Breast epithelium (tissue), 4 donors: ENCODE data around the gene CLDN34. TPM values are rescaled to one million over a fixed set of nuclear protein-coding genes. Genes with fewer than 3 reads are reported as not detected.

Source experiments
- DNase-seq, 2 donors: peaks; one replicate each; pipeline ENCODE4 v3.0.0-alpha.2; 2019; ENCODE audit warnings: low spot score in 2 of 2
- H3K27ac ChIP-seq, 2 donors: fragments of 200-600 bp; sonication (generic) in 1 of 2; one replicate each; pipeline ENCODE4 v1.5.1; 2016 to 2019; ENCODE audit warnings: mild to moderate bottlenecking in 1 of 2
- H3K27me3 ChIP-seq, 2 donors: fragments of 200-600 bp; sonication (generic) in 1 of 2; one replicate each; pipeline versions ENCODE4 v1.5.1 to v1.6.0; 2017 to 2019; ENCODE audit warnings: control low read depth in 1 of 2, mild to moderate bottlenecking in 1 of 2
- H3K36me3 ChIP-seq: fragments of 200-600 bp; one replicate; pipeline ENCODE4 v1.5.1; 2019
- H3K4me1 ChIP-seq, 2 donors: fragments of 200-600 bp; sonication (generic); one replicate each; pipeline ENCODE4 v1.5.1; 2016 to 2019; ENCODE audit warnings: control low read depth in 1 of 2
- H3K4me3 ChIP-seq, 3 donors: fragments of 200-600 bp; sonication (generic); 1 replicate in 2 of 3; 2 replicates in 1 of 3; pipeline ENCODE4 v1.5.1; 2016 to 2019; ENCODE audit warnings: mild to moderate bottlenecking in 3 of 3, moderate library complexity in 2 of 3
- H3K9me3 ChIP-seq, 2 donors: fragments of 200-600 bp; sonication (generic) in 1 of 2; one replicate each; pipeline ENCODE4 v1.5.1; 2016 to 2019; ENCODE audit warnings: control low read depth in 1 of 2
- POLR2A ChIP-seq: fragments of 450-650 bp; IDR thresholded peaks from one replicate; pipeline ENCODE4 v1.6.1; 2016; ENCODE audit warnings: antibody characterized with exemption, mild to moderate bottlenecking, moderate library complexity
- POLR2AphosphoS5 ChIP-seq, 3 donors: sonication (generic); formaldehyde crosslinking; IDR thresholded peaks; one replicate each; pipeline ENCODE4 v1.6.1; 2017; ENCODE audit warnings: antibody characterized with exemption in 3 of 3
- intact Hi-C: fragments of 100-400 bp; cut with DNase I; formaldehyde crosslinking; loops from one replicate; pipeline ENCODE4 v1.15.1; 2023; ENCODE audit warnings: low total_unique reads
- total RNA-seq, 3 donors: library from RNA; depleted of rRNA; stranded (reverse); fragments of >200 nt; gene quantifications; one replicate each; pipeline ENCODE4 v1.1.0, GENCODE V29; 2016
- TF ChIP-seq, protein P1 (sequence below), 3 donors: fragments of 450-650 bp; IDR thresholded peaks; one replicate each; pipeline ENCODE4 v1.5.1; 2016 to 2017; ENCODE audit warnings: antibody characterized with exemption in 3 of 3, mild to moderate bottlenecking in 3 of 3, moderate library complexity in 3 of 3

CLDN34 gene
- total RNA-seq, 3 donors from 2014 or later, result 0.98 TPM; not detected in 2

- no peaks in the 10 kb centered on the region for H3K4me1 ChIP-seq
These were observed 40.5 kb downstream of the CLDN34 start for GRCh38 chrX:10007621-10008020.

DNA sequence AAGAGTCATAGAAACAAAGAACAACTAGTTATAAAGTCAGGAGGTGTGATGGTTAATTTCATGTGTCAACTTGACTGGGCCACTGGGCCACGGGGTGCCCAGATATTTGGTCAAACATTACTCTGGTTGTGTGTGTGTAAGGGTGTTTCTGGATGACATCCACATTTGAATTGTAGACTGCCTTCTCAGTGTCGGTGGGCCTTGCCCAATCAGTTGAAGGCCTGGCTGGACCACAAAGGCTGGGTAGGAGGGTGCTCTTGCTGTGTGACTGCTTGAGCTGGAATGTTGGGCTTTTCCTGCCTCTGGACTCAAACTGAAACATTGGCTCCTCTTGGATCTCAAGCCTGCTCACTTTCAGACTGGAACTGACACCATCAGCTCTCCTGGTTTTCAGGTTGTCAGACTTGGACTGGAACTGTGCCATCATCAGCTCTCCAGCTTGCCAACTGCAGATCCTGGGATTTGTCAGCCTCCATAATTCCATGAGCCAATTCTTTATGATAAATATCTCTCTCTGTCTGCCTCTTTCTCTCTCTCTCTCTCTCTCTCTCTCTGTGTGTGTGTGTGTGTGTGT, 41.4 kb downstream of the CLDN34 start:
- H3K4me1 ChIP-seq, result no peaks in the 10 kb centered on the region
- no peak overlapping the region for H3K4me3 ChIP-seq
- peaks cover 0 to 12% of the 10 kb centered on the region in 2 donors for H3K27me3 ChIP-seq
- H3K9me3 ChIP-seq, result no peaks in the 10 kb centered on the region
- intact Hi-C loops, result no loop called here
- no peaks in the 10 kb centered on the region for H3K36me3 ChIP-seq
- DNase-seq, result no peak
- H3K27ac ChIP-seq, result no peak overlapping the region
- TF ChIP-seq POLR2AphosphoS5 (IDR thresholded peaks at IDR 0.05), result no peak
- no peak for TF ChIP-seq POLR2A
- TF ChIP-seq, protein P1, sequence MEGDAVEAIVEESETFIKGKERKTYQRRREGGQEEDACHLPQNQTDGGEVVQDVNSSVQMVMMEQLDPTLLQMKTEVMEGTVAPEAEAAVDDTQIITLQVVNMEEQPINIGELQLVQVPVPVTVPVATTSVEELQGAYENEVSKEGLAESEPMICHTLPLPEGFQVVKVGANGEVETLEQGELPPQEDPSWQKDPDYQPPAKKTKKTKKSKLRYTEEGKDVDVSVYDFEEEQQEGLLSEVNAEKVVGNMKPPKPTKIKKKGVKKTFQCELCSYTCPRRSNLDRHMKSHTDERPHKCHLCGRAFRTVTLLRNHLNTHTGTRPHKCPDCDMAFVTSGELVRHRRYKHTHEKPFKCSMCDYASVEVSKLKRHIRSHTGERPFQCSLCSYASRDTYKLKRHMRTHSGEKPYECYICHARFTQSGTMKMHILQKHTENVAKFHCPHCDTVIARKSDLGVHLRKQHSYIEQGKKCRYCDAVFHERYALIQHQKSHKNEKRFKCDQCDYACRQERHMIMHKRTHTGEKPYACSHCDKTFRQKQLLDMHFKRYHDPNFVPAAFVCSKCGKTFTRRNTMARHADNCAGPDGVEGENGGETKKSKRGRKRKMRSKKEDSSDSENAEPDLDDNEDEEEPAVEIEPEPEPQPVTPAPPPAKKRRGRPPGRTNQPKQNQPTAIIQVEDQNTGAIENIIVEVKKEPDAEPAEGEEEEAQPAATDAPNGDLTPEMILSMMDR (IDR thresholded peaks at IDR 0.05), result no peak

More at GRCh38 chrX:10007621-10008020, 40.5 kb downstream of the CLDN34 start:
- no peak overlapping the region for H3K4me3 ChIP-seq
- intact Hi-C loops, result no loop called here
- peaks cover 0 to 12% of the 10 kb centered on the region in 2 donors for H3K27me3 ChIP-seq
- H3K36me3 ChIP-seq, result no peaks in the 10 kb centered on the region
- no peak for DNase-seq
- H3K27ac ChIP-seq, result no peak overlapping the region
- no peak for TF ChIP-seq POLR2AphosphoS5 (IDR thresholded peaks at IDR 0.05)
- TF ChIP-seq, protein P1 (IDR thresholded peaks at IDR 0.05), result no peak
- TF ChIP-seq POLR2A, result no peak
- no peaks in the 10 kb centered on the region for H3K9me3 ChIP-seq

DNA sequence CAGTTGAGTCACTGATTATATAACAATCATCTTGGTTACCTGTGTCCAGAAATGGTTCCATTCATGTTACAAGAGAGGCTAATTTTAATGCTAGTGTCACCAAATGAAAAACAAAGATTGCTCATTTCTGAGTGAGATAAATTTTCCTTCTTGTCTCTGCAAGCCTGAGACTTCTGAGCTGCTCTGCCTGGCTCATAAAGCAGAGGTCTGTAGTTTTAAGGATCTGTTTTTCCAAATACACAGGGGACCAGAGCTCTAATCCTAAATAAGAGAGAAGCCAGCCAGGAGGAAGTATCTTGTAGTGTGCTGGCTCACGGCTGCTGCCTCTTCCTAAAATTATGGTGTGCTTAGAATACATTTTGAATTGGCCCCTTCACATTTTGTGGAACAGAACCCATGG, 42.6 kb downstream of the CLDN34 start:
- Histone ChIP-seq H3K9me3 (no peaks in the 10 kb centered on the region), H3K4me1 (no peaks in the 10 kb centered on the region), H3K27me3 (peaks cover 0 to 12% of the 10 kb centered on the region in 2 donors), H3K27ac (no peak overlapping the region), H3K4me3 (no peak overlapping the region), H3K36me3 (no peaks in the 10 kb centered on the region)
- no peak for DNase-seq
- TF ChIP-seq, protein P1 (IDR thresholded peaks at IDR 0.05), result no peak
- intact Hi-C loops, result no loop called here

GRCh38 chrX:10010686-10011085, 43.5 kb downstream of the CLDN34 start:
- TF ChIP-seq POLR2AphosphoS5 (IDR thresholded peaks at IDR 0.05), result no peak
- TF ChIP-seq, protein P1 (IDR thresholded peaks at IDR 0.05), result no peak
- no peak for TF ChIP-seq POLR2A
- H3K27ac ChIP-seq, result no peak overlapping the region
- H3K4me3 ChIP-seq, result no peak overlapping the region
- intact Hi-C loops, result no loop called here
- no peaks in the 10 kb centered on the region for H3K9me3 ChIP-seq
- peaks cover 0 to 12% of the 10 kb centered on the region in 2 donors for H3K27me3 ChIP-seq
- DNase-seq, result no peak
- H3K4me1 ChIP-seq, result no peaks in the 10 kb centered on the region
- no peaks in the 10 kb centered on the region for H3K36me3 ChIP-seq

DNA sequence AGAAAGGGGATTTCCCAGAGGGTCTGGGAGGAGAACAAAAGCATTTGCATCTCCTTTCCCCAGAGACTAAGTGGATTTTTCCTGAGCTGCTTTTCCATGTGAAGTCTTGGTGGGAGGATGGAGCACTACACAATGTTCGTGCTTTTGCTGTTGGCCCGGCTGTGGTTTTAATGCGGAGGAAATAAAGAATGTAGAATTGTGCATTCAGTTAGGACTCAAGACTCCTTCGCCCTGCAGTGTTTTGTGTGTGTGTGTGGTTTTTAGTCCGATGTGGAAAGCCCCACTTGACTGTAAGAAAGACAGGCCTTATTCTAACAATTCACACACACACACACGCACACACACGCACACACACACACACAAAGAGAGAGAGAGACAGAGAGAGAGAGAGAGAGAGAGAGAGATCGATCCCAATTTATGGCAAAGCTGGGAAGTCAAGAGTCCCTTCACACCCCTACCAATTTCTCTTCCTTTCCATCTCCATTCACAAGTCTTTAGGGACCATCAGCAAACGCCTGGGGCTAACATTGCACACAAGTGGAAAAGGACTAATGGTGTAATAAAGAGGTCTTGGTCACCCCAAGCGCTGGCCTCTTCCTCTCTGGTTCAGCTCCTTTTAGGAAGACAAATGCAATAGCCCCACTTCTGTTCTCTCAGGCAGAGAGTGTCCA, 44.2 kb downstream of the CLDN34 start:
- peak overlapping the region in 1 of 2 donors; percentile 55 for H3K27ac ChIP-seq
- TF ChIP-seq POLR2AphosphoS5 (IDR thresholded peaks at IDR 0.05), result no peak
- no peak for DNase-seq
- no peaks in the 10 kb centered on the region for H3K4me1 ChIP-seq
- H3K36me3 ChIP-seq, result no peaks in the 10 kb centered on the region
- no peak overlapping the region for H3K4me3 ChIP-seq
- peaks cover 0 to 15% of the 10 kb centered on the region in 2 donors for H3K27me3 ChIP-seq
- intact Hi-C loops, result no loop called here
- H3K9me3 ChIP-seq, result no peaks in the 10 kb centered on the region
